ENCODE data around the gene CUZD1.

Gene CUZD1

DNA sequence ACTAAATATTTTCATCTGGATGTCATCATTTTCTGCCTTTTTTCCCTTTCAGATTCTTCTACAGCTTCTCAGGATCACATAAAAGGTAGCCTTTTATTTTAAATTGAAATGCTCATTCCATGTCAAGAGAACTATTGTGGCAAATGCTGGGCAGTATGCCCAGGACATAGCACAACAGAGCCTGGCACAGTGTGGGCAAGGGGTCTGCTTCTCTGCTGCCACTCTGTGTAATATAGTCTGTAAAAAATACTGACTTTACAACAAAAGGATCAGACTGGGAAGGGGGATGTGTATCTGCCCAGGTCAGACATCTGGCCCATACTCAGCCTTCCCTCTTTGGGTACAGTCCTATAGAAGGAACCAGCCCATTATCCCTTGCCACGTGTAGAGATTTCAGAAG, 62.7 kb downstream of the CUZD1 start:
- H3K27ac ChIP-seq: no peak overlapping the region
- no peak for TF ChIP-seq ZFX (IDR thresholded peaks at IDR 0.05; ENCODE audit: borderline replicate concordance)
- TF ChIP-seq, protein P1, sequence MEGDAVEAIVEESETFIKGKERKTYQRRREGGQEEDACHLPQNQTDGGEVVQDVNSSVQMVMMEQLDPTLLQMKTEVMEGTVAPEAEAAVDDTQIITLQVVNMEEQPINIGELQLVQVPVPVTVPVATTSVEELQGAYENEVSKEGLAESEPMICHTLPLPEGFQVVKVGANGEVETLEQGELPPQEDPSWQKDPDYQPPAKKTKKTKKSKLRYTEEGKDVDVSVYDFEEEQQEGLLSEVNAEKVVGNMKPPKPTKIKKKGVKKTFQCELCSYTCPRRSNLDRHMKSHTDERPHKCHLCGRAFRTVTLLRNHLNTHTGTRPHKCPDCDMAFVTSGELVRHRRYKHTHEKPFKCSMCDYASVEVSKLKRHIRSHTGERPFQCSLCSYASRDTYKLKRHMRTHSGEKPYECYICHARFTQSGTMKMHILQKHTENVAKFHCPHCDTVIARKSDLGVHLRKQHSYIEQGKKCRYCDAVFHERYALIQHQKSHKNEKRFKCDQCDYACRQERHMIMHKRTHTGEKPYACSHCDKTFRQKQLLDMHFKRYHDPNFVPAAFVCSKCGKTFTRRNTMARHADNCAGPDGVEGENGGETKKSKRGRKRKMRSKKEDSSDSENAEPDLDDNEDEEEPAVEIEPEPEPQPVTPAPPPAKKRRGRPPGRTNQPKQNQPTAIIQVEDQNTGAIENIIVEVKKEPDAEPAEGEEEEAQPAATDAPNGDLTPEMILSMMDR (IDR thresholded peaks at IDR 0.05): no peak
